Rectal smooth muscle tissue (tissue), 1 donor: ENCODE data around the gene TENT5C.

Experiments used
- H3K27ac ChIP-seq: one replicate; pipeline ENCODE4 v1.7.0; 2013; ENCODE audit warnings: low read depth, low read length, inconsistent platforms
- H3K27me3 ChIP-seq: one replicate; pipeline ENCODE4 v1.7.0; 2013; ENCODE audit warnings: low read length; ENCODE audit not compliant: control insufficient read depth, insufficient read depth
- H3K36me3 ChIP-seq: one replicate; pipeline ENCODE4 v1.7.0; 2013; ENCODE audit warnings: low read length; ENCODE audit not compliant: control insufficient read depth, insufficient read depth
- H3K4me1 ChIP-seq: one replicate; pipeline ENCODE4 v1.7.0; 2013; ENCODE audit warnings: low read length; ENCODE audit not compliant: control insufficient read depth, insufficient read depth
- H3K4me3 ChIP-seq: one replicate; pipeline ENCODE4 v1.7.0; 2013; ENCODE audit warnings: low read length
- H3K9ac ChIP-seq: one replicate; pipeline ENCODE4 v1.7.0; 2013; ENCODE audit warnings: low read length

TENT5C gene

DNA sequence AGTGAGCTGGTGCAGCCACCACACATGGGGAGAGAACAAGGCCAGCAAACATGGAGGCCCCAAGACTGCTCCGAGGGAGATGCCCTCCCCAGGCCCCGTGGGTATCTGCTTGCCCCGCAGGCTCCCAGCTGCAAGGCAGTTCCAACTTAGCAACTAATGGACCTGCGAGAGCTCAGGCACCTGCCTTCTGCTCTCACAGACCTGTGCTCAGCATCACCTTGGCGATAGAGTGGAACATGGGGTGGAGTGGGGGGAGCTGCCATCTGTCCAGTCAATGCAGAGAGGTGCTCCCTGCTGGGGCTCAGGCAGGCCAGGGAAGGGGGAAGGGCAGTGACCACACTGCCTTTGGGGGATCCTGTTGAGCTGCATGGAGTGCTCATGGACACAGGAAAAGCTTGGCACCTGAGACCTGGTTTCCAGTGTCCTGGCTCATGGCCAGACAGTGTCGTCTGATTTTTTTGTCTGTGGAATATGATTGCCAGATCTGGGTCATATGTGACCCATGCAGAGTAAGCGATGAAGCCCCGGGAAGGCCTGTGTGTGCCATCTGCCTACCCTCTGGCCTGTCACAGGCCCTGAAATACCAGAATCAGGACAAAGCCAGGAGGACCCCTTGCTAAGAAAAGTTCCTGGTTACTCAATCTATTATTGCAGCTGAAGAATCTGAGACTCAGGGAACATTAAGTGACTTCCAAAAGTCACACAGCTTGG lies 39.9 kb upstream of the TENT5C start:
- H3K4me3 ChIP-seq, result no peak overlapping the region
- no peaks in the 10 kb centered on the region for H3K36me3 ChIP-seq
- no peaks in the 10 kb centered on the region for H3K27me3 ChIP-seq
- no peaks in the 10 kb centered on the region for H3K4me1 ChIP-seq
- H3K9ac ChIP-seq, result no peak overlapping the region
- H3K27ac ChIP-seq, result no peak overlapping the region

DNA sequence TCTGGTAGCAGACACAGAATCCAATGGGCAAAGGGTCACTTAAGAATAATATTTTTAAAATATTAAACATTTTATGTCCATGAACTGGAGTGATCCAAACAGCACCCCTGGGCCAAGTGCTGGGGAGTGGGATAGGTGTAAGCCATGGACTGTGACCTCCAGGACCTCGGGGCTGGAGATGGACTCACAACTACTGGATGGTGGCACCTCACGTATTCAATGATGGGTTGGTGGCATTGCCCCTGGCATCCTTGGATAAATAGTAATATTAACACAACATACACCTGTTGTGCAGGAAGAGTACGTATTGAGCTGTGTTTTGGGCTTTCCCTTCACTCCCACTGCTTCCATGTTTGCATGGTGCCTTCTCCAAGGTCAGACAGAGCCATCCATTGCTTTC lies 39.3 kb upstream of the TENT5C start:
- Histone ChIP-seq H3K27ac (no peak overlapping the region), H3K4me1 (no peaks in the 10 kb centered on the region), H3K4me3 (no peak overlapping the region), H3K27me3 (no peaks in the 10 kb centered on the region), H3K9ac (no peak overlapping the region), H3K36me3 (no peaks in the 10 kb centered on the region)

DNA sequence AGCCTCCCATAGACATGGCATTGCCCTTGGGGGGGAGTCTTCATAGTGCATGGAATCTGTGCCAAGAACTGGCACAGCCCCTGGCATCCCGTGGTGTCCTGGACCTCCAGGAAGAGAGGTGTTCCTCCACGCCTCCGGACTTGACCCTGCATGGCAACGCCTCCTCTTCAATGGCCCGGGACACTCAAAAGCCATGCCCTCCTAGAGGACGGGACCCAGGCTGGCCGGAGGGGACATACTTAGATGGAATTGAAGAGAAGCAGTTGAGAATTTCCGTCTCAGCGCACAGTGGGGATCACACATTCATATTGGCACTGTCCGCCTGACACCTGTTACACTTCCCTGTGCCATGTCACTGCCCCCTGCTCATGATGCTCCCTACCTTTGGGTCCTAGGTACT lies 38.4 kb upstream of the TENT5C start:
- no peaks in the 10 kb centered on the region for H3K4me1 ChIP-seq
- no peak overlapping the region for H3K9ac ChIP-seq
- no peaks in the 10 kb centered on the region for H3K27me3 ChIP-seq
- no peak overlapping the region for H3K4me3 ChIP-seq
- H3K36me3 ChIP-seq, result no peaks in the 10 kb centered on the region
- no peak overlapping the region for H3K27ac ChIP-seq

DNA sequence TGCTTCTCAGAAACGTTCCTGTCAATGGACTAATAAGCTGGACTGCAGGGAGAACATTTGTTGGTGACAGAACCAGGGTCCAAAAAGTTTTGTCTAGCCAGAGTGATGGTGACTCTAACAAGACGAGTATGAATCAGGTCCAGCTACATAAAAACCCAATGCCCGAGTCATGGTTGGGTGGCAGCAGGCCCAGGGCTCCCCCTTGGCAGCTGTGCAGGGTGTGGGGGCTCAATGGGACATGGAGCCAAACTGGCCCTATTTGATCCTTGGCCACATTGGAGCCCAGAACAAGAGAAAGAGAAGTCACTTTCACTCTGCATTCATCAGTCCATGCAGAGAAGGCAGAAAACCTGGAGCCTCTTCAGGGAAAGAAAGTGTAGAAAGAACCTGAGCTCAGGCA lies 37.9 kb upstream of the TENT5C start:
- Histone ChIP-seq H3K27me3 (no peaks in the 10 kb centered on the region), H3K4me3 (no peak overlapping the region), H3K9ac (no peak overlapping the region), H3K27ac (no peak overlapping the region), H3K36me3 (no peaks in the 10 kb centered on the region), H3K4me1 (no peaks in the 10 kb centered on the region)

DNA sequence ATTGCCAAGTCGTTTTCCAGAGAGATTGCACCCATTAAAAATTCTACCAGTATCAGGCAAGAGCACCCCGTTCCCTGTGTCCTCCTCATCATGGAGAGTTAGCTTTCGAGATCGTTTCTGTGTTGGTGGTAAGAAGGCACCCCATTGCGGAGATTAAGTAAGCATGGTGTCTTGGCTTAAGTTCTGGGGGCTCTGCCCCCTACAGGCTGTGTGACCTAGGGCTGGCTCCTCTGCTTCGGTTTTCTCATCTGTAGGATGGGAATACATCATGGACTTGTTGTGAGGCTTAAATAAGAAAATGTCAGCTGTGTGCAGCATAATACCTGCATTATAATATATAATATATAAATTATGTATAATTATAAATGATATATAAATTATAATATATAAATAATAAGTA lies 36.8 kb upstream of the TENT5C start:
- H3K9ac ChIP-seq, result no peak overlapping the region
- H3K4me1 ChIP-seq, result no peaks in the 10 kb centered on the region
- no peak overlapping the region for H3K27ac ChIP-seq
- H3K27me3 ChIP-seq, result no peaks in the 10 kb centered on the region
- no peaks in the 10 kb centered on the region for H3K36me3 ChIP-seq
- no peak overlapping the region for H3K4me3 ChIP-seq

DNA sequence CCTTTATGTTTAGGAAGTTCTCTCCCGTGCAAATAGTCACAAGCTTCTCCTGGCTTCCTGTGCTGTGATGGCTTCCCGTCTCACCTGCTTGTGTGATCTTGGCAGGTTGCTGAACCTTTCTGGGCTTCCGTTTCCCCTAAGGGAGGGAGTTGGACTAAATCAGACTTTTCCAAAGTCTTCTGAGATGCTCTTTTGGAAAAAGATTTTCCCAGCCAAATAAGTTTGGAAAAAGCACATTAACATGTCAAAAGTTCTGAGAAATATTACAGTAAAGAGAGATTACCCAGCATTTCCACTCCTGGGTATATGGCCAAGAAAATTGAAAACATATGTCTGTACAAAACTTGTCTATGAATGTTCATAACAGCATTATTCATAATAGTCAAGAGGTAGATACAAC lies 36.0 kb upstream of the TENT5C start:
- Histone ChIP-seq H3K9ac (no peak overlapping the region), H3K4me1 (no peaks in the 10 kb centered on the region), H3K27ac (no peak overlapping the region), H3K27me3 (no peaks in the 10 kb centered on the region), H3K36me3 (no peaks in the 10 kb centered on the region), H3K4me3 (no peak overlapping the region)

DNA sequence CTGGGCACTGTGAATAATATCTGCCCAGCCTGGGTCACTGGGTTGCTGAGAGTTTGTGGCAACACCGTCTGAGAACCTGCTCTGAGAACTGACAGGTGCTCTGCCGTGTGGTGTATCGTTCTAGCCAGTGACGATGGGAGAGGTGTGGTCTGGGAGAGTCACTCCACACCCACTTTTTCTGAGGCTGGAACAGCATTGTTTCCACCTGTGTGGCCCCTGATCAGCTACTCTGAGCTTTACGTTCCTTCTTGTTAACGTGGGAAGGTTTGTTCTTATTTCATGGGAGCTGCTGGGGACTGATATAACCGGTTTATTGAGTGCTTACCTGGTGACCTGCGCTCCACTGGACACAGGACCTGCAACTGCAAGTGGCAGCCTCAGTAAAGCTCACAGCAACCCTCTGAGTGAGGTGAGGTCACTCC lies 34.8 kb upstream of the TENT5C start:
- Histone ChIP-seq H3K4me1 (no peaks in the 10 kb centered on the region), H3K9ac (no peak overlapping the region), H3K36me3 (no peaks in the 10 kb centered on the region), H3K4me3 (no peak overlapping the region), H3K27ac (no peak overlapping the region), H3K27me3 (no peaks in the 10 kb centered on the region)

DNA sequence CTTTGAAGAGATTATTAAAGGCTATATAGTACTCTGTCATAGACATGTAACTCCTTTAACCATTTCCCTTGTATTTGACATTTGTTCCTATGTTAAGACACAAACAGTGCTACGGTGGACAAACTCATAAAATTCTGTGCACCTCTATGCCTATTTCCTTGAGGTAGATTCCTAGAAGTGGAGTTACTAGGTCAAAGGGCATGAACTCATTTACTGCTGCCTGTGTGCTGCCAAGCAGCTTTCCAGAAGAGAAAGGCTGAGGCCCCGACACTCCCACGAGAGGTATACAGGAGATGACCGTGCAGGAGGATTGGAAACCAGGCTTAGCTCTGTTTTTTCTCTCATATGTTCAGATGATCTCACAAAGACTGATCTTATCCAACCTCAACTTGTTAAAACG lies 34.4 kb upstream of the TENT5C start:
- Histone ChIP-seq H3K9ac (no peak overlapping the region), H3K4me3 (no peak overlapping the region), H3K36me3 (no peaks in the 10 kb centered on the region), H3K4me1 (no peaks in the 10 kb centered on the region), H3K27ac (no peak overlapping the region), H3K27me3 (no peaks in the 10 kb centered on the region)

DNA sequence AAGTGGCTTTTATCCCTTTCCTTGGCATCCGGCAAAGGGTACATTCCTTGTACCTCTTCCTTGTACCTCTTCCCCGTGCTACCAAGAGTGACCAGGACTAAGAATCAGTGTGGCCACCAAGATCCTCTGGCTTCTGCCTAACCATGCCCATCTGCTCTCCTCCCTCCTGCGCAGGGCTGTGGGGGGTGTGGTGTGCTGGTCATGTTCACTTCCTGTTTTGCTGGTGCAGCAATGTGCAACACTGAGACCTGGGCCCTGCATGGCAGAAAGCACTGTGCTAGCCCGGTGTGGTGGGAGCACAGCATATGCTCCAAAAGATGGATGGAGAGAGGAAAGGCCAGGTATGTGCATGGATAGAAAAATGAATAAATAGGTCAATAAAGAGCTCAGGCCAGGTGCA lies 33.3 kb upstream of the TENT5C start:
- Histone ChIP-seq H3K27me3 (no peaks in the 10 kb centered on the region), H3K9ac (no peak overlapping the region), H3K27ac (no peak overlapping the region), H3K36me3 (no peaks in the 10 kb centered on the region), H3K4me1 (no peaks in the 10 kb centered on the region), H3K4me3 (no peak overlapping the region)

DNA sequence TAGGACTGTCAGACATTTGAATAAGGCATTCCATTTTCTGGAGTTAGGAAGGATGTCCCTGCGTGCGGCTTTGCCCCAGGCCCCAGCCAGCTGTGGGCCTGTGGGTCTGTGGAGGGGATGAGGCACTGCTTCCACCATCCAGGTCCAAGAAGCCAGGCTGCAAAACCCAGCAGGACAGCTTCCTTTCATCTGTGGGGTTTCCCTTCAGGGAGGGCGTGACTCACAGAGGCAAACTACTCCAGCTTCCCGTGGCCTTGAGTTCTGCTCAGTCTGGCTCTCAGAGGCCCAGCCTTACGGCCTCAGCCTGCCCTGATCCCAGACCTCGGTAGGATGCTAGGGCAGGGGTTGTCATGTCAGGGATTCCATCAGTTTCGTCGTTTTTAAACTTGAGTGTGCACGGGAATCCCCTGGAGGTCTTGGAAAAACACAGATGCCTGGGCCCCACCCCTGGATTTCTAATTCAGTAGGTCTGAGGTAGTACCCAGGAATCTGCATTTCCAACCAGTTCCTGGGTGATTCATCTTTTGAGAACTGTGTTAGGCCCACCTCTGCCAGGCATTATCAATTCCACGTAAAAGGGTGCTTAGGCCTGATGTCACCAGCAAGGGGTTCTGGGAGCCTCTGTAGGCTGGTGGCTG lies 32.3 kb upstream of the TENT5C start:
- no peaks in the 10 kb centered on the region for H3K36me3 ChIP-seq
- no peak overlapping the region for H3K4me3 ChIP-seq
- no peak overlapping the region for H3K9ac ChIP-seq
- H3K27ac ChIP-seq, result no peak overlapping the region
- H3K27me3 ChIP-seq, result no peaks in the 10 kb centered on the region
- no peaks in the 10 kb centered on the region for H3K4me1 ChIP-seq

DNA sequence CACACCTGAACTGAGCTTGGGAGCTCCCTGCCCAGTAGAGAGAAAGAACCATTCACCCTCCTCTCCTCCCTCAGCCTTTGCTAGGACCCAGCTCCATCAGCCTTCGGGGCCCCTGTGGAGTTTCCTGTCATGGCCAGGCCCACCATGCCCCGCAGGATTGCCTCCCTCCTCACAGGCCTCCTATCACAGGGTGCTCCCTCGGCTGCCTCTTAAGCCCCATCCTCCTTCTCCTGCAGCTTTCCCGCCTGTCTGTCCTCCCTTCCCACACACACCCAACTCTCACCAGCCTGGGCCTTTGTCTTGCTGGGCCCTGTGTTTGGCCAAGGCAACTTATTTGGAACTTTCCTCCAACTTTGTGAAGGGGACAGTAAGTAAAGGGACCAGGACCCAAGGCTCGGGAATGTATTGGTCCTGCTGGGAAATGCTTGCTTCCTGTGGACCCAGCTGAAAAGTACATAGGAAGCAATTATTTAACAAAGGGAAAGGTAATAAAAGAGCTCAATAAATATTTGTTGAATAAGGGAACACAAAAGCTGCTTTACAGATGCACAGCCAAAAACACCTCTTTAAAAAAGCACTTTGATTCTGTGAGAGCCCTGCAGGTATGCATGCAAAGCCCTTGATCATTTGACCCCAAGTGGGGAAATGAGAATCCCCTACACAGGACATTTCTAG lies 31.6 kb upstream of the TENT5C start:
- Histone ChIP-seq H3K27ac (no peak overlapping the region), H3K4me1 (no peaks in the 10 kb centered on the region)

DNA sequence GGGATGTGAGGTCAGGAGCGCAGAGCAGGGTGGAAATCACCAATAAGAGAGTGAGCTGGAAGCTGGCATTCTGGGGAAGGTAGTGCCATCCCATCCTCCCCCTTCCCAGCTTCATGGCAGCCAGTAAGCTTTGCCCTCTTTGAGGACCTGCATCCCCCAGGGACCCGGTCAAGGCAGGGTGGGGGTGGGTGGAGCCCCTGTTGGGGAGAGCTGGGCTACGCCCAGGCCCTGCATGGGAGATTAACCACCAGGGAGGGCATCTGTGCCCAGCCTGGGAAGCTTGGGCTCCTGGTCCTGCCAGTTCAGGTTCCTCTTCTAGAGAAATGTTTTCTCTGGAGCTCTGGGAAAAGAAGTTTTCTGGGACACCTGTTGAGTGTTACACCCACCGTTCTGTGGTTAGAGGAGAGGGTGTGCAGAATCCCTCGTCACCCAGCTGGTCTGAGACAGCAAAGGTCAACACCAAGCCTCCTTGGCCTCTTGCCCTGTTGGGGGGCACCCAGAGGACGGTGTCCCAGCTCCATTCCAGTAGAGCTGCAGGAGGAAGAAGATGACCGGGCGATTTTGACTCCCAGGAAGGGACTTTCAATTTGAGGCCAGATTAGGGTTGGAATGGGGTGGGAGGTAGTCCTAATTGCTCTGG lies 30.1 kb upstream of the TENT5C start:
- H3K4me3 ChIP-seq, result no peak overlapping the region
- H3K9ac ChIP-seq, result no peak overlapping the region
- H3K36me3 ChIP-seq, result no peaks in the 10 kb centered on the region
- H3K4me1 ChIP-seq, result no peaks in the 10 kb centered on the region
- H3K27me3 ChIP-seq, result no peaks in the 10 kb centered on the region
- H3K27ac ChIP-seq, result no peak overlapping the region

More for the DNA sequence above, 31.6 kb upstream of the TENT5C start:
- H3K36me3 ChIP-seq, result no peaks in the 10 kb centered on the region
- H3K4me3 ChIP-seq, result no peak overlapping the region
- H3K27me3 ChIP-seq, result no peaks in the 10 kb centered on the region
- H3K9ac ChIP-seq, result no peak overlapping the region
